H1 (cell line): ENCODE data around the gene PRSS53.

ENCODE experiments used
- ATF3 ChIP-seq: IDR thresholded peaks from 2 replicates; pipeline ENCODE4 v1.6.1; 2011; ENCODE audit warnings: low read depth, mild to moderate bottlenecking, low read length; ENCODE audit not compliant: insufficient read depth
- BRCA1 ChIP-seq: IDR thresholded peaks from 2 replicates; pipeline ENCODE4 v1.6.1; 2012; ENCODE audit warnings: low read depth, low read length, improper control_type of control experiment
- CHD1 ChIP-seq: IDR thresholded peaks from 2 replicates; pipeline ENCODE4 v1.6.1; 2012; ENCODE audit warnings: low read depth, low read length, improper control_type of control experiment
- CTCF ChIP-seq, 3 experiments: IDR thresholded peaks; 1 replicate in 2 of 3; 2 replicates in 1 of 3; pipeline versions ENCODE4 v1.5.1 to v1.6.1; 2011; ENCODE audit warnings: low read length in 3 of 3, mild to moderate bottlenecking in 3 of 3, inconsistent platforms in 2 of 3, low read depth in 1 of 3, moderate library complexity in 1 of 3; ENCODE audit not compliant: insufficient read depth in 1 of 3; ENCODE audit errors: control extremely low read depth in 1 of 3
- EZH2 ChIP-seq: fragments of 200-600 bp; sonication (generic); IDR thresholded peaks from 2 replicates; pipeline ENCODE4 v1.7.1; 2012; ENCODE audit warnings: low read depth, mild to moderate bottlenecking, moderate library complexity, low read length, inconsistent platforms; ENCODE audit not compliant: severe bottlenecking
- JUN ChIP-seq: IDR thresholded peaks from 2 replicates; pipeline ENCODE4 v1.6.1; 2011; ENCODE audit warnings: low read depth, mild to moderate bottlenecking, improper control_type of control experiment, low read length
- JUND ChIP-seq: IDR thresholded peaks from 2 replicates; pipeline ENCODE4 v1.6.1; 2011; ENCODE audit warnings: mild to moderate bottlenecking, improper control_type of control experiment, low read length
- PHF8 ChIP-seq: fragments of 200-600 bp; sonication (generic); conservative IDR thresholded peaks from 2 replicates; pipeline ENCODE4 v1.7.1; 2012; ENCODE audit warnings: low read depth, mild to moderate bottlenecking, inconsistent platforms, low read length, moderate library complexity
- POLR2A ChIP-seq, 2 experiments: IDR thresholded peaks; 1 replicate in 1 of 2; 2 replicates in 1 of 2; pipeline ENCODE4 v1.6.1; 2011; ENCODE audit warnings: low read depth in 2 of 2, low read length in 2 of 2, mild to moderate bottlenecking in 2 of 2; ENCODE audit errors: control extremely low read depth in 1 of 2
- POLR2AphosphoS5 ChIP-seq: IDR thresholded peaks from 2 replicates; pipeline ENCODE4 v1.6.1; 2011; ENCODE audit warnings: low read depth, low read length
- RFX5 ChIP-seq: IDR thresholded peaks from 2 replicates; pipeline ENCODE4 v1.6.1; 2011; ENCODE audit warnings: low read depth, low read length, improper control_type of control experiment, borderline replicate concordance
- TAF1 ChIP-seq: IDR thresholded peaks from 2 replicates; pipeline ENCODE4 v1.6.1; 2011; ENCODE audit warnings: mild to moderate bottlenecking, low read depth, low read length

- no peak for TF ChIP-seq POLR2A (IDR thresholded peaks at IDR 0.05; ENCODE audit: control extremely low read depth in 1 of 2, low read depth in 2 of 2, low read length in 2 of 2)
- no peak for TF ChIP-seq CTCF (IDR thresholded peaks at IDR 0.05; ENCODE audit: control extremely low read depth in 1 of 3, insufficient read depth in 1 of 3, low read depth in 1 of 3, low read length in 3 of 3)
- TF ChIP-seq ATF3 = no peak
- TF ChIP-seq BRCA1 = no peak
- TF ChIP-seq TAF1 = no peak
- no peak for TF ChIP-seq POLR2AphosphoS5
- no peak for TF ChIP-seq RFX5
- no peak for TF ChIP-seq JUND
- no peak for TF ChIP-seq CHD1
- no peak for TF ChIP-seq PHF8
- TF ChIP-seq EZH2 = no peak
- no peak for TF ChIP-seq JUN
Measured at GRCh38 chr16:31131841-31132271, 43.1 kb upstream of the PRSS53 start.
